A549 (cell line): ENCODE data around the gene MXI1.

Source experiments
- CHD2 ChIP-seq: fragments of 150-350 bp; IDR thresholded peaks from 2 replicates; pipeline ENCODE4 v1.6.1; 2014; ENCODE audit warnings: low read length; ENCODE audit not compliant: partially characterized antibody
- CTCF ChIP-seq: fragments of >200 bp; sonication (Bioruptor Twin); formaldehyde crosslinking; IDR thresholded peaks from 3 replicates; pipeline ENCODE4 v1.5.1; 2016
- HDAC2 ChIP-seq: fragments of 200-600 bp; sonication (generic); IDR thresholded peaks from 2 replicates; pipeline ENCODE4 v1.6.1; 2016
- KDM5A ChIP-seq: fragments of 200-600 bp; sonication (generic); IDR thresholded peaks from 2 replicates; pipeline ENCODE4 v1.6.1; 2016; ENCODE audit warnings: antibody characterized with exemption, mild to moderate bottlenecking

- TF ChIP-seq CHD2 (no peak), HDAC2 (no peak), CTCF (no peak), KDM5A (no peak)
Measured at GRCh38 chr10:110167149-110167548, 40.3 kb upstream of the MXI1 start.
